SW480 (cell line): ENCODE results near the gene SNRNP200.
"Not testable (repeated sequence)": the region's sequence is repeated elsewhere in the genome, so short reads cannot be mapped to it uniquely, and the experiment has no call there.

Experiments
- DNase-seq: peaks from one replicate; pipeline ENCODE4 v3.0.0-alpha.2; 2016; ENCODE audit warnings: low spot score

SNRNP200 gene

GRCh38 chr2:96274355-96275056 is 30.8 kb downstream of the SNRNP200 start:
- DNase-seq, result no peak

GRCh38 chr2:96273763-96274162 is 31.6 kb downstream of the SNRNP200 start:
- DNase-seq, result no peak

- DNase-seq, result peak; percentile 17
Measured at GRCh38 chr2:96271995-96272394, 33.4 kb downstream of the SNRNP200 start.

GRCh38 chr2:96267159-96267971 is 38.0 kb downstream of the SNRNP200 start:
- DNase-seq, result peak; percentile 60

- peak; percentile 99 for DNase-seq
Measured at GRCh38 chr2:96265840-96266679, 39.3 kb downstream of the SNRNP200 start, which contains the start of the genes CIAO1 and TMEM127. Gene CIAO1 (plus strand): TSS chr2:96266225. CDS start chr2:96266351, 126 bp downstream. Gene TMEM127 (minus strand): TSS chr2:96265997. CDS start chr2:96265381, 616 bp downstream.

- DNase-seq, result peak; percentile 23
Measured at GRCh38 chr2:96265349-96265839, 40.0 kb downstream of the SNRNP200 start.

GRCh38 chr2:96264656-96265348 is 40.5 kb downstream of the SNRNP200 start:
- DNase-seq, result peak; percentile 62

- no peak for DNase-seq
Measured at GRCh38 chr2:96264086-96264485, 41.3 kb downstream of the SNRNP200 start.

GRCh38 chr2:96262306-96262705 is 43.0 kb downstream of the SNRNP200 start:
- DNase-seq, result no peak

- DNase-seq, result no peak
Measured at GRCh38 chr2:96261328-96262003, 43.9 kb downstream of the SNRNP200 start.

GRCh38 chr2:96260387-96261260 is 44.7 kb downstream of the SNRNP200 start:
- peak; percentile 97 for DNase-seq

- DNase-seq, result peak; percentile 72
Measured at GRCh38 chr2:96259497-96259921, 45.8 kb downstream of the SNRNP200 start.

GRCh38 chr2:96258166-96259022 is 47.0 kb downstream of the SNRNP200 start:
- no peak for DNase-seq

- DNase-seq, result not testable (repeated sequence)
Measured at GRCh38 chr2:96257744-96258143, 47.6 kb downstream of the SNRNP200 start.

GRCh38 chr2:96256611-96257113 is 48.7 kb downstream of the SNRNP200 start:
- no peak for DNase-seq

GRCh38 chr2:96254571-96254970 is 50.8 kb downstream of the SNRNP200 start:
- DNase-seq, result no peak

GRCh38 chr2:96253006-96253405 is 52.3 kb downstream of the SNRNP200 start:
- no peak for DNase-seq

- DNase-seq, result no peak
Measured at GRCh38 chr2:96252526-96252925, 52.8 kb downstream of the SNRNP200 start.
